Osteocyte (in vitro differentiated cells): ENCODE data around the gene UMAD1. TPM values are rescaled to one million over a fixed set of nuclear protein-coding genes. Genes with fewer than 3 reads are reported as not detected.

Source experiments
- DNase-seq: peaks from one replicate; pipeline ENCODE4 v3.0.0; 2021; ENCODE audit warnings: mixed read lengths; ENCODE audit not compliant: unreplicated experiment; ENCODE audit errors: extremely low spot score
- H3K27ac Mint-ChIP-seq: one replicate; pipeline ENCODE4 v1.8.0; 2021; ENCODE audit warnings: mild to moderate bottlenecking, mixed read lengths; ENCODE audit not compliant: unreplicated experiment
- H3K27me3 Mint-ChIP-seq: one replicate; pipeline ENCODE4 v1.8.0; 2021; ENCODE audit warnings: mixed read lengths; ENCODE audit not compliant: unreplicated experiment
- H3K36me3 Mint-ChIP-seq: one replicate; pipeline ENCODE4 v1.8.0; 2021; ENCODE audit warnings: mixed read lengths; ENCODE audit not compliant: unreplicated experiment
- H3K4me1 Mint-ChIP-seq: one replicate; pipeline ENCODE4 v1.8.0; 2021; ENCODE audit warnings: mixed read lengths; ENCODE audit not compliant: unreplicated experiment
- H3K4me3 Mint-ChIP-seq: one replicate; pipeline ENCODE4 v1.8.0; 2021; ENCODE audit warnings: mild to moderate bottlenecking, moderate library complexity, mixed read lengths; ENCODE audit not compliant: unreplicated experiment
- H3K9me3 Mint-ChIP-seq: one replicate; pipeline ENCODE4 v1.8.0; 2021; ENCODE audit warnings: mixed read lengths; ENCODE audit not compliant: unreplicated experiment
- total RNA-seq: library from RNA; stranded (reverse); gene quantifications from 2 replicates; pipeline ENCODE4 v1.2.1, GENCODE V29; 2021
- TF ChIP-seq, protein P1 (sequence below): fragments of 200-600 bp; sonication (generic); IDR thresholded peaks from 2 replicates; pipeline ENCODE4 v1.5.0; 2021; ENCODE audit warnings: antibody characterized with exemption, mild to moderate bottlenecking, moderate library complexity

Gene UMAD1
- total RNA-seq, 1 donor from 2014 or later, result 10.9 TPM

DNA sequence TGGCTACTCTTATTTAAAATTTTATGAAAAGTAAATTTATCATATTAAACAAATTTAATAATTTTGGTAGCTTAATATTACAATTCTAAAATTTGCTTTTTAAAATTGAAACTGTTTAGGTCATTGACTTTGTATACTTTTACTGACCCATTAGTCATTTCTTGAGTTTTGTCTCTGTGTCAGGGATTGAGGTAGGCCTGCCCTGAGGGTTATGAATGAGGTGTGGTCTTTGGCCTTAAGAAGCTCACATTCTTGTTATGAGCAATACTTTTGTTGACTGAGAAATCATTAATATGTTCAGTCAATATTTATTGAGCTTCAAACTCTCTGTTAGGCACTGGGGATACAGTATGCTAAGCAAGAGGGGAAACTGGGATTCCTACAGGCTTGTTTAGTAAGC lies 124.9 kb downstream of the UMAD1 start:
- TF ChIP-seq, protein P1, sequence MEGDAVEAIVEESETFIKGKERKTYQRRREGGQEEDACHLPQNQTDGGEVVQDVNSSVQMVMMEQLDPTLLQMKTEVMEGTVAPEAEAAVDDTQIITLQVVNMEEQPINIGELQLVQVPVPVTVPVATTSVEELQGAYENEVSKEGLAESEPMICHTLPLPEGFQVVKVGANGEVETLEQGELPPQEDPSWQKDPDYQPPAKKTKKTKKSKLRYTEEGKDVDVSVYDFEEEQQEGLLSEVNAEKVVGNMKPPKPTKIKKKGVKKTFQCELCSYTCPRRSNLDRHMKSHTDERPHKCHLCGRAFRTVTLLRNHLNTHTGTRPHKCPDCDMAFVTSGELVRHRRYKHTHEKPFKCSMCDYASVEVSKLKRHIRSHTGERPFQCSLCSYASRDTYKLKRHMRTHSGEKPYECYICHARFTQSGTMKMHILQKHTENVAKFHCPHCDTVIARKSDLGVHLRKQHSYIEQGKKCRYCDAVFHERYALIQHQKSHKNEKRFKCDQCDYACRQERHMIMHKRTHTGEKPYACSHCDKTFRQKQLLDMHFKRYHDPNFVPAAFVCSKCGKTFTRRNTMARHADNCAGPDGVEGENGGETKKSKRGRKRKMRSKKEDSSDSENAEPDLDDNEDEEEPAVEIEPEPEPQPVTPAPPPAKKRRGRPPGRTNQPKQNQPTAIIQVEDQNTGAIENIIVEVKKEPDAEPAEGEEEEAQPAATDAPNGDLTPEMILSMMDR, result no peak
- H3K27me3 Mint-ChIP-seq, result no peaks in the 10 kb centered on the region
- no peak overlapping the region for H3K4me3 Mint-ChIP-seq
- no peak overlapping the region for H3K27ac Mint-ChIP-seq
- no peaks in the 10 kb centered on the region for H3K9me3 Mint-ChIP-seq
- no peaks in the 10 kb centered on the region for H3K36me3 Mint-ChIP-seq
- H3K4me1 Mint-ChIP-seq, result peaks cover 16% of the 10 kb centered on the region
- DNase-seq, result no peak

DNA sequence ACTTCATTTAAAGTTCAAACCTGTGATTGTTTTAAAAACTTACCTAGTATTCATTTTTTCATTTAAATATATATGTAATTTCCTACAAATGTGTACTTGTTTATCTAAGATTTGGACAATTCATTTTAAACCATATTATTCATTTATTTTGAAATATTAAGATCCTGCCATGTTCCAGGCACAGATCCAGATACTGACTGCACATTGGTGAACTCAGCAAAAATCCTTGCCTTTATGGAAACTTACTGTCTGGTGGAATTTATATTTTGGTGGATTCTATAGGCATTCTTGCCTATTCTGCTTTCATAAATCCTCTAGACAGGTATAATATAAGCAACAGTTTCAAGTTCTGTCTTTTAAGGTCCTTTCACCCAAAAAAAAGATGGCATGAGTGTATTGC lies 126.1 kb downstream of the UMAD1 start:
- TF ChIP-seq, protein P1, result no peak
- no peaks in the 10 kb centered on the region for H3K36me3 Mint-ChIP-seq
- no peak for DNase-seq
- H3K27me3 Mint-ChIP-seq, result no peaks in the 10 kb centered on the region
- no peak overlapping the region for H3K27ac Mint-ChIP-seq
- no peaks in the 10 kb centered on the region for H3K9me3 Mint-ChIP-seq
- H3K4me3 Mint-ChIP-seq, result no peak overlapping the region
- peaks cover 14% of the 10 kb centered on the region for H3K4me1 Mint-ChIP-seq

DNA sequence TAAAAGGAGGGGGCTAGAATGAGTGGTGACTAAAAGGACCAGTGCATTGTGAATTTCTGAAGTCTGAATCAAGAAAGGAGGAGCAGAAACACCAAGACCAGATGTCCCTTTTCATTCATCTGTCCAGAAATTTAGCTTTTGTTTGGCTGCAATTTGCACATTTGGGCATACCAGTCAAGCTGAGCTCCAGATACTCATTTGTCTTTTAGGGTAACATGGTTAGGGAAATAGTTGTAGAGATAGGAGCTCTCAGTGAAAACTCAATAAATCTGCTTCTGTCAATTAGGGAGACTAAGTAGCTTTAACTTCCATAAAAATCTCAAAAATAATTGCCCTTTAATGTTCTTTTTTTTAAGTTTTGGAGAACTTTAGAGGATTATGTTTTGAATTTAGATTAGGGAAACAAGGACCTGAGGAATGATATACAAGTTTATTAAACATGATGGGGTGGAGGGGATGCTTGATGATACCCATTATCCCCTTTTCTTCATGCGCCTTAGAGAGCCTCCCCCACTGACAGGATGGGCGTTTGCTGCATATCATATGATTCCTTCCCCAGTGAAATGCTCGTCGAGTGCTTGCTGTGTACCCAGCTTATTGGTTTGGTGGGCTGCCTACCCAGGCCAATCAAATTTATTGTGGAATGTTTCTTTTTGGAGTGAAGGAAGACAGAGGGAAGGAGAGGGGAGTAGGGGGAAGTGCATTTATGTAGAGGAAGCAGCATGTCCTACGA lies 128.6 kb downstream of the UMAD1 start:
- no peak overlapping the region for H3K4me3 Mint-ChIP-seq
- no peaks in the 10 kb centered on the region for H3K27me3 Mint-ChIP-seq
- H3K4me1 Mint-ChIP-seq, result peaks cover 16% of the 10 kb centered on the region
- TF ChIP-seq, protein P1, result no peak
- no peak overlapping the region for H3K27ac Mint-ChIP-seq
- no peaks in the 10 kb centered on the region for H3K36me3 Mint-ChIP-seq
- DNase-seq, result no peak
- no peaks in the 10 kb centered on the region for H3K9me3 Mint-ChIP-seq

DNA sequence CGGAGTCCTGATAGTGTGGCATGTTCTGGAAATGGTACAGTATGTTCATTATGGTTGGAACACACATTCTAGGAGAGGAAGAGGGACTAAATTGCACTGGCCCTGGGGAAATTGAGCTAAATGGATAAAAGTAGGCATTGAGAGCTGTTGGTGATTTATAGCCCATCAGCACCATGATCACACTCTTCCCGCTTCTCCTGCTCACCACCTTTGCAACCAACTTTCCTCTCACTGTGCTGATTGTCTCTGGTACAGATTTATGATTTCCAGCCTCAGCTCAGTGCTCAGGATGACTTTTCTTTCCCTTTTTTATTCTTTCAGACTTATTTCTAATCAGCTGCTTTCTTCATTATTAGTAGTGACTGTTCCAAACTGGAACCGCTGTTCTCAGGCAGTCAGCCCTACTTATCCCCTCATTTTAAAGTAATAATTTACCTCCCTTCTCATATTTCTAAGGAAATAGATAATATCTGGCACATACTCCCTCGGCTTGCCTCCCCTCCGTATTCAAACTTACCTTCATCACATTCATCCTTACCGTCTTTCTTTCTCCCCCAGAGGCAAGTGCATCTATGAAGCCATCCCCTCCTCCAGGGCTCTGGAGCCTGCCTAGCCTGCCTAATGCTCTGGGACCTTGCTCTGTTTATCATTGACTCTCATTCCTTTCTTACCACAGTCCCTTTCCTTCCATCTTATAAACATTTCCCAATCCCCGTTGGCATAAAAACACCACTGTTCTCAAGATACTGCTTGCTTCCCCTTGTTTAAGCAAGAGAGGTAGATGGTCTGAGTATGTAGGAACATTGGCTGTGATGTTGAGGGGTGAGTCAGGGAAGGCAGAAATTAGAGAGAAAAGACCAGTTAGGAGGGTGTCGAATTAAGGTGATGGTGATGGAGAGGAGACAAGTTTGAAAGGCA lies 129.4 kb downstream of the UMAD1 start:
- TF ChIP-seq, protein P1, result no peak
- no peaks in the 10 kb centered on the region for H3K27me3 Mint-ChIP-seq
- no peaks in the 10 kb centered on the region for H3K9me3 Mint-ChIP-seq
- peaks cover 16% of the 10 kb centered on the region for H3K4me1 Mint-ChIP-seq
- DNase-seq, result no peak
- H3K36me3 Mint-ChIP-seq, result no peaks in the 10 kb centered on the region
- no peak overlapping the region for H3K27ac Mint-ChIP-seq
- H3K4me3 Mint-ChIP-seq, result no peak overlapping the region

DNA sequence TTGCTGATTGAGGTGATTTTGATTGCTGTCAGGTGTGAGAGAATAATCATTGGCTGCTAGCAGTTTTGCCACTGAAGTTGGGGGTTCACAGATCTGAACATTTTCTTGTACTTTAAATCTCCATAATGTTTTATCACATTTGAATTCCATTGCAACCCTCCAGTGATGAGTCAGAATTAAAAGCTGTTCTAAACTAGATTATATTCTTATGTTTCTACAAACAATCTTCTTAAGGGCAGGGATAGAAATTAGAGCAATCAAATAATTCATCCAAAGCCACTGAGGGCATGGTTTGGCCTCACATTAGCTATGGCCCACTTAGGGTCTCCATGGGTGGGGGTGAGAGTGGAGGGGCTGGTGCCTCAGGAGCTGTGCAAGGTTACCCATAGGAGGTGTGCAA lies 130.9 kb downstream of the UMAD1 start:
- H3K9me3 Mint-ChIP-seq, result no peaks in the 10 kb centered on the region
- H3K27me3 Mint-ChIP-seq, result no peaks in the 10 kb centered on the region
- H3K36me3 Mint-ChIP-seq, result no peaks in the 10 kb centered on the region
- no peak overlapping the region for H3K4me3 Mint-ChIP-seq
- H3K4me1 Mint-ChIP-seq, result peaks cover 16% of the 10 kb centered on the region
- no peak overlapping the region for H3K27ac Mint-ChIP-seq
- no peak for DNase-seq
- TF ChIP-seq, protein P1, result no peak
